ENCODE data around the gene CLEC2L. TPM values are rescaled to one million over a fixed set of nuclear protein-coding genes. Genes with fewer than 3 reads are reported as not detected.

Gene CLEC2L
- polyA plus RNA-seq, 3 donors = not detected

- H3K36me3 Mint-ChIP-seq = peaks cover 0 to 3% of the 10 kb centered on the region in 2 donors
- no CpG with 5 or more reads among the region's 1 CpG for WGBS (ENCODE audit: insufficient coverage)
Measured at GRCh38 chr7:139521439-139521838, 2.0 kb upstream of the CLEC2L start.

GRCh38 chr7:139522830-139523198 is 671 bp upstream of the CLEC2L start:
- Mint-ChIP-seq H3K27me3 (ENCODE audit: low read depth in 3 of 3) (peaks cover 38 to 53% (median 49%) of the 10 kb centered on the region in 3 donors), H3K36me3 (peaks cover 0 to 3% of the 10 kb centered on the region in 2 donors), H3K4me1 (peaks cover 14% of the 10 kb centered on the region), H3K9me3 (peaks cover 7 to 24% (median 18%) of the 10 kb centered on the region in 7 donors), H3K4me3 (peak overlapping the region in 1 of 2 donors; percentile 85), H3K27ac (no peak overlapping the region)
- Histone ChIP-seq H3K4me3 (replicated peaks in 1 of 3; ENCODE audit: low read depth in 2 of 3, low read length in 3 of 3) (no peak overlapping the region), H3K9me3 (replicated peaks in 1 of 2; ENCODE audit: control insufficient read depth in 1 of 2, insufficient read depth in 1 of 2, low read length in 2 of 2) (peaks cover 3 to 8% of the 10 kb centered on the region in 2 donors), H2AFZ (ENCODE audit: insufficient read depth, low read depth, low read length, poor library complexity, severe bottlenecking) (no peak overlapping the region), H4K20me1 (ENCODE audit: insufficient read depth, low read length) (no peaks in the 10 kb centered on the region), H3K27ac (ENCODE audit: low read depth in 1 of 2, low read length in 2 of 2) (no peak overlapping the region), H3K27me3 (ENCODE audit: control insufficient read depth in 2 of 2, insufficient read depth in 2 of 2, low read length in 2 of 2) (peaks cover 15 to 47% of the 10 kb centered on the region in 2 donors), H3K4me1 (ENCODE audit: control insufficient read depth in 1 of 2, insufficient read depth in 2 of 2, low read length in 2 of 2) (no peaks in the 10 kb centered on the region), H3K36me3 (replicated peaks in 1 of 2; ENCODE audit: control insufficient read depth in 1 of 2, insufficient read depth in 2 of 2, low read length in 2 of 2) (no peaks in the 10 kb centered on the region), H3K4me2 (replicated peaks; ENCODE audit: extremely low read depth, low read length, poor library complexity, severe bottlenecking) (no peak overlapping the region), H3K79me2 (ENCODE audit: insufficient read depth, low read length) (no peaks in the 10 kb centered on the region), H3K9ac (ENCODE audit: insufficient read depth, low read length, poor library complexity, severe bottlenecking) (no peak overlapping the region)
- no peak for TF ChIP-seq CTCF (IDR thresholded peaks at IDR 0.05)
- DNase-seq = no peak
- WGBS (ENCODE audit: insufficient coverage) = 33% methylated on average over 5 of the region's 11 CpGs
- intact Hi-C loops (cut with micrococcal nuclease) = no loop called here

More at GRCh38 chr7:139521439-139521838, 2.0 kb upstream of the CLEC2L start:
- H3K4me2 ChIP-seq (replicated peaks; ENCODE audit: extremely low read depth, low read length, poor library complexity, severe bottlenecking) = no peak overlapping the region
- H3K36me3 ChIP-seq (replicated peaks in 1 of 2; ENCODE audit: control insufficient read depth in 1 of 2, insufficient read depth in 2 of 2, low read length in 2 of 2) = no peaks in the 10 kb centered on the region
- no peak overlapping the region for H2AFZ ChIP-seq (ENCODE audit: insufficient read depth, low read depth, low read length, poor library complexity, severe bottlenecking)
- peaks cover 3 to 8% of the 10 kb centered on the region in 2 donors for H3K9me3 ChIP-seq (replicated peaks in 1 of 2; ENCODE audit: control insufficient read depth in 1 of 2, insufficient read depth in 1 of 2, low read length in 2 of 2)
- H4K20me1 ChIP-seq (ENCODE audit: insufficient read depth, low read length) = no peaks in the 10 kb centered on the region
- no peak for TF ChIP-seq CTCF (IDR thresholded peaks at IDR 0.05)
- H3K27me3 ChIP-seq (ENCODE audit: control insufficient read depth in 2 of 2, insufficient read depth in 2 of 2, low read length in 2 of 2) = peaks cover 15 to 46% of the 10 kb centered on the region in 2 donors
- Mint-ChIP-seq H3K4me1 (peaks cover 6% of the 10 kb centered on the region), H3K27ac (no peak overlapping the region), H3K9me3 (peaks cover 7 to 24% (median 18%) of the 10 kb centered on the region in 7 donors), H3K4me3 (peak overlapping the region in 1 of 2 donors; percentile 76), H3K27me3 (ENCODE audit: low read depth in 3 of 3) (peaks cover 40 to 54% (median 50%) of the 10 kb centered on the region in 3 donors)
- H3K79me2 ChIP-seq (ENCODE audit: insufficient read depth, low read length) = no peaks in the 10 kb centered on the region
- no peak overlapping the region for H3K27ac ChIP-seq (ENCODE audit: low read depth in 1 of 2, low read length in 2 of 2)
- DNase-seq = no peak
- H3K9ac ChIP-seq (ENCODE audit: insufficient read depth, low read length, poor library complexity, severe bottlenecking) = no peak overlapping the region
- no peak overlapping the region for H3K4me3 ChIP-seq (replicated peaks in 1 of 3; ENCODE audit: low read depth in 2 of 3, low read length in 3 of 3)
- intact Hi-C loops (cut with micrococcal nuclease) = no loop called here
- H3K4me1 ChIP-seq (ENCODE audit: control insufficient read depth in 1 of 2, insufficient read depth in 2 of 2, low read length in 2 of 2) = no peaks in the 10 kb centered on the region
